HG02852 (cell line): Measurements from ENCODE around the gene ATG13.

Experiments
- ATAC-seq: cut with Tn5 transposase; IDR thresholded peaks from one replicate; pipeline ENCODE4 v1.9.1; 2021; ENCODE audit warnings: mild to moderate bottlenecking, moderate library complexity; ENCODE audit not compliant: unreplicated experiment

ATG13 gene

DNA sequence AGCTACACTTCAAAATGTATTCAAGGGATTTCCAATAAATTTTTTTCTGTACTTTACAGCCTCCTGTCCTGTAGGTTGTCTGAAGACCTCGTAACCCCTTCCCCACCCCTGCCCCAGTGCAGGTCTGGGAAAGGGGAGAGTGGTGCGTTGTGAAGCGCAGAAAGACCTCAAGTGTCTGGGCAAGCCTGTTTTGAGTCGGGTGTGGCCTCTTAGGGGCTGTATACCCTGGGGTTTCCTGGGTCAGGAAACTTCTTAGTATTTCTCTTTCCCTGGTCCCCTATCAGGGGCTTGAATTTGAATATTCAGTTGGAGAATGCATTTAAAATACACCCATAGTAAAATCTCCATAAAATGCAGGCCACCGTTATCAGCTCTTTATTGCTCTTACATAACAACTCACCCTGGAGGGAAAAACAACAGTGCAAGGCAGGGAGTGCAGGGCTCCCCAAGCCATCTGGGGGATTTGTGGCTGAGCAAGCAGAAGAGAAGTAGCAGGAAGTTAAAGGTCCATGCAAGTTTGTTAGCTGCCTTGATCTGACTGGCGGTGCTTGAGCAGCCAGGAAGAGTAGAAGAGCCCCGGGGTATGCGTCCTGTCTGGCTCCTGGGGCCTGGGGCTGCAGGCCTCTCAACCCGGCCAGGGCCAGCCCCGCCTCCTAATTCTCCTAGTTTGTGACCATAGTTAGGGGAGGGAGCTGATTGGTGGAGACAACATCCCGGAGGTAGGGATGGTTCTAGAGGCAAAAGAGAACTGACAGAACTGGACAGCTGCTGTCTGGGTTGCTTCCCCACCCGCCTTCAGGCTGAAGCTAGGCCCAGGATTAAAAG, 57.3 kb downstream of the ATG13 start:
- ATAC-seq, result no peak

GRCh38 chr11:46675288-46675851, 58.0 kb downstream of the ATG13 start:
- ATAC-seq, result no peak

- ATAC-seq, result no peak
These were observed 58.6 kb downstream of the ATG13 start for GRCh38 chr11:46675949-46676348.

GRCh38 chr11:46676436-46677158, 59.2 kb downstream of the ATG13 start:
- no peak for ATAC-seq

DNA sequence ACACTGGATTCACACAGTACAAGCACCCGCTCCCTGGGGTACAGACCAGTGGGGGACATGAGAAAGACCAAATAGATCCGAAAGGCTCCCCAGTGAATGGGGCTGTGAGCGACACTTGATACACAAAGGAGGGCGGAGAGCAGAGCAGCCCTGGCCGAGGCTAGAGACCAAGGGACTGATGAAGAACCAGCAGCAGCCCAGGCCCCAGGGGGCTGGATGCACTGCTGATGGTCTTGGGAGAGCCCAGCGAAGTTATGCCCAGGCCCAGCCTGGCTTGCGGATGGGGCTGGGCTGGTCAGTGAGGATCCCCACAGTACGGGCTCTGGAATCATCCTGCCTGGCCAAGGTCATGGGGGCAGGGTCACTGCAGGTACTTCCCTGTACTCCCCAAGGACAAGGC, 59.8 kb downstream of the ATG13 start:
- no peak for ATAC-seq

DNA sequence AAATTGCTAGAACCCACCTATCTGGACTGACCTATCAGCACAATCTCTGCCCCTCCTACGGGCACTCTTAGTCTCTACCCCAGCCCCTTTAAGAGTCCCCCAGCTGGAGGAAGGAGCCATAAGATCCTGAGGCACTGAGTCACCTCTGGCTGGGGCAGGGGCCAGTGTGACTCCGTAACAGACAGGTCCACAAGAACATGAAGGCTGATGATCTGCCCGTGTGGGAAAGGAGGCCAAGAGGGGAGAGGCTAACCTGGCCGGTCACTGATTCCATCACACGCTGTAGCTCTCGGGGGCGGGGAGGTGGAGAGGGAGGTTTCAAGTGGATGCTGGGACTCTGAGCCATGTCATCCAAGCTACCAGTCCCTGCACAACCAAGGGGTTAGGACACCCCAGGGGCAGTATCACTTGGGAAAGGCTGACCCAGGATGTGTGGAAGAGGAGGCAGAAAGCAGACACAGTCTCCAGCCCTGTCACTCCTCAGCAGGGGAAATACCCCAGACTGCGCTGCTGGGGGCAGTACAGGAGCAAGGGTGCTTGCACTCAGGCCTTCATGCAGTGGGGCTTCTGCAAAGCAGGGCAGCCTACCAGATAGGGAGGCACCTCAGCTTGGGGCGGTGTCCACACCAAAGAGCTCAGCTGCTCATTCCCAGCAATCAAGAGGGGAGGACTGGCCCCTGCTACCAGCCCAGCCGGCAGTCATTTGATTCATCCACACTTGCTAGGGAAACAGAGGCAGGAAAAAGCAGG, 60.8 kb downstream of the ATG13 start:
- ATAC-seq, result no peak

DNA sequence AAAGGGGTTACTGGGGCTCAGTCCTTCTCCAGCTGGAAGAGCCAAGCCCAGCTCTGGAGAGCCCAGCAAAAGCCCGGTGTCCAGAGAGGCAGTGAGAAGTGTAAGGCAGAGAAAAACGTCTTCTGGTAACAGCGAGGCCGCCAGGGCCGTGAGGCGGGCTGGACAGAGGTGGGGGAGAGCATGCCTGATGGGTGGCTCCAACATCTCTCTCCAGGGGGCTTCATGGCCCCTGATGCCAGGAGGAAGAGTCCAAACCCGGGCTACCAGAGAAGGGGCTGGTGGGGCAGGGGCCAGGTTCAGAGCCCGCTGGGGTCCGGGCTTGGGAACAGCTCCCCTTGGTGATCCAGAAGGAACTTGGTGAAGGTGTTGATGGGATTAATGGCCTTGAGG, 61.4 kb downstream of the ATG13 start:
- no peak for ATAC-seq

DNA sequence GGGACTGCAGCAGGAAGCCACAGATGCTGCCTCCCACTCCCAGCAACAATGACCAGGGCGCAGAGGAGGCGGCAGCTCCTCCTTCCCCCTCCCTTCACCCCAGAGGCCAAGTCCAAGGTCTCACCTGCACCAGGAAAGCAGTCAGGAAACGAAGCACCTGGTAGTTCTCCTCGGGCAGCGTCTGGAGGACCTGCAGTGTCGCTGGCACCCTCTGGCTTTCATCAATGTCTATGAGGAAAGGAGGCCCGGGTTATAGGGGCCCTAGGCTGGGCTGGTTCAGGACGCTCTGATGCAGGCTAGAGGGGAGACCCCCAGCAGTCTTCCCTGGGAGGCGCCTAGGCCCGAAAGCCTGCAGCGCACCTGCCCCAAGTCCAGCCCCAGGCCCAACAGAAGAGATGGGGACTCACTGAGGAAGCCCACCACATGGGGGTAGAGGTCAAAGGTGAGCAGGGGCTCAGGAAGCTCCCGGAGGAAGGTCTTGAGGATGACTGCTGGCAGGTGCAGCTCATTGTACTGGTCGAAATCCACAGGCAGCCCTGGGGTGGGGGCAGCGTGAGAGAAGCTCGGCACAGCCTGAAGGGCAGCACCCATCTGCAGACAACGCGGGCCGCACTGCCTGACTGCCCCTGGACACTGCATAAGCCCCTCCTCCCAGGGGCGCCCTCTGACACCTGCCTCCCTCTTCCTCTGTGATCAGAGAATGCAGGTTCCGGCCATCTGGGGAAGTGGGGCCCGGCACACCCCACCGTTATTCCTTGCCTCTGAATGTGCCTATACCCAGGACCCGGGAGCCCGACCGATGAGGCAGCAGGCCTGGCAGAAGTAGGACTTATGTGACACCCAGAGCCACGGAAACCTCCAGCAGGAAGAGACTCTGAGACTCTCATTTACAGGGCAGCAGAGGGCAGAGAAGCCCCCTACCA, 62.1 kb downstream of the ATG13 start:
- ATAC-seq, result no peak

- no peak for ATAC-seq
These were observed 62.9 kb downstream of the ATG13 start for GRCh38 chr11:46680164-46680760.

GRCh38 chr11:46680815-46681214, 63.5 kb downstream of the ATG13 start:
- ATAC-seq, result no peak

DNA sequence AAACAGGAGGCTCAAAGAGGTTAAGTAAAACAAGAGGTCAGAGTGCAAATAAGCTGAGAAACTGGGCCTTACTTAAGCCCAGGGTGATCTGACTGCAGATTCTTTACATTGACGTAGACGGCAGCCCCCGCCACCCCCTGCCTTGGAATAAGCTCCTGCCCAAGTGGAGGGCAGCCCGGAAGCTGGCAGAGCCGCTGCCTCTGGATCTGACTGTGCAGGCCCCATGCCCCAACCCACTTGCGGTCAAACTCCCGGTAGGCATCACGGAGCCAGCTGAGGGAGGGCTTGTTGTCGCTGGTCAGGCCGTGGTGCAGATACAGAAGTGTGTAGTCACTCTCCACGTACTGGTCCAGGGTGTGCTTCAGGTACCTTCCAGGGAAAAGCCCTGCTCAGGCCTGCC, 64.5 kb downstream of the ATG13 start:
- ATAC-seq, result no peak

GRCh38 chr11:46682773-46683752, 65.7 kb downstream of the ATG13 start:
- ATAC-seq, result no peak

DNA sequence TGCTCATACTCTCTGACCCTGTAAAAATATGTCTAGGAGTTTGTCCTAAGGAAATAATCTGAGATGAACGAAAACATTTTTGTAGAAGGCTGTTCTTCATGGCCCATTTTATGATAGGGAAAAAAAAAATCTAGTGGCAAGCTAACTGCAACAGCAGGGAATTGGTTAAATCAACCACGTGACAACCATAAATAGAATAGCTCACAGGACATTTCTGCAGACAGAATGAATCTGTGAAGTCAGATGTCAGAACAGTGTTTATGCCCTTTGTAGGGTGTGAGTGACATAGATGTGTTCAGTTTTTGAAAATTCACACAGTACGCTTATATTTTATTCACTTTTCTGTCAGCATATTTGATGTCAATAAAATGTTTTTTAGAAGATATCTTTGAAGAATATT, 67.0 kb downstream of the ATG13 start:
- ATAC-seq, result no peak

- no peak for ATAC-seq
These were observed 69.8 kb downstream of the ATG13 start for GRCh38 chr11:46686886-46687795.

DNA sequence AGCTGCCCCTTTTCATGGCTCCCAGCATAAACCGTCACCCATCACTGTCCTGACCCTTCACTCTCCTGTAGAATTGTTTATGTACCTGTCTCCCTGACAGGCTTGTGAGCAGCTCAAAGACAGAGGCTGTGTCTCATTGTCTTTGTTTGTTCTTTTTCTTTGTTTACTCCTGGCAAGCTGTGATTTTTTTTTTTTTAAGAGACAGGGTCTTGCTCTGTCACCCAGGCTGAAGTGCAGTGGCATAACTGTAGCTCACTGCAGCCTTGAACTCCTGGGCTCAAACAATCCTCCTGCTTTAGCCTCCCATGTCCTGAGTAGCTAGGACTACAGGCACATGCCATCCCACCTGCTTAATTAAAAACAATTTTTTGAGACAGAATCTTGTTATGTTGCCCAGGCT, 73.3 kb downstream of the ATG13 start:
- no peak for ATAC-seq

- no peak for ATAC-seq
These were observed 75.1 kb downstream of the ATG13 start for GRCh38 chr11:46692450-46692849.

- ATAC-seq, result no peak
These were observed 76.3 kb downstream of the ATG13 start for GRCh38 chr11:46693597-46694012.

DNA sequence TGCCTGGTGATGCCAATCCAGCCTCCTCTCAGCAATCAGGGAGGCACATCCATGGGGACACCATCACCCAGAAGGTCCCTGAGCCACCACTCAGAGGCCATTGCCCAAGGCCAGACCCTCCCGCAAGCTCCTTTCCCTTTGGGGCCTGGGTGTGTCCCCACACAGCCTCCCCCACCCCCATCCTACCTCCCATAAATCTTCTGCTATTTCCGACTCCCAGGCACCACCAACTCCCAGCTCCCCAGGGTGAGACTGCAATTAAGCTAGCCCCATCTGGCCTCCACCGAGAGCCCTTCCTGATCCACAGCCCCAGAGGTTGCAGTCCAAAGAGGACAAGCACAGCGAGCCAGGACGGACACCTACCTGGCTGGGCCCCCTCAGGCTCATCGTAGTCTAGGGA, 76.7 kb downstream of the ATG13 start:
- ATAC-seq, result no peak
